ENCODE measurements around the gene MIS12. TPM values are rescaled to one million over a fixed set of nuclear protein-coding genes. Genes with fewer than 3 reads are reported as not detected.

Gene MIS12
- total and polyA plus RNA-seq, 2 of the 13 experiments (the other 11 are each of a cell fraction or from before 2014, with no cell fraction given): 13.4 to 28.0 TPM

DNA sequence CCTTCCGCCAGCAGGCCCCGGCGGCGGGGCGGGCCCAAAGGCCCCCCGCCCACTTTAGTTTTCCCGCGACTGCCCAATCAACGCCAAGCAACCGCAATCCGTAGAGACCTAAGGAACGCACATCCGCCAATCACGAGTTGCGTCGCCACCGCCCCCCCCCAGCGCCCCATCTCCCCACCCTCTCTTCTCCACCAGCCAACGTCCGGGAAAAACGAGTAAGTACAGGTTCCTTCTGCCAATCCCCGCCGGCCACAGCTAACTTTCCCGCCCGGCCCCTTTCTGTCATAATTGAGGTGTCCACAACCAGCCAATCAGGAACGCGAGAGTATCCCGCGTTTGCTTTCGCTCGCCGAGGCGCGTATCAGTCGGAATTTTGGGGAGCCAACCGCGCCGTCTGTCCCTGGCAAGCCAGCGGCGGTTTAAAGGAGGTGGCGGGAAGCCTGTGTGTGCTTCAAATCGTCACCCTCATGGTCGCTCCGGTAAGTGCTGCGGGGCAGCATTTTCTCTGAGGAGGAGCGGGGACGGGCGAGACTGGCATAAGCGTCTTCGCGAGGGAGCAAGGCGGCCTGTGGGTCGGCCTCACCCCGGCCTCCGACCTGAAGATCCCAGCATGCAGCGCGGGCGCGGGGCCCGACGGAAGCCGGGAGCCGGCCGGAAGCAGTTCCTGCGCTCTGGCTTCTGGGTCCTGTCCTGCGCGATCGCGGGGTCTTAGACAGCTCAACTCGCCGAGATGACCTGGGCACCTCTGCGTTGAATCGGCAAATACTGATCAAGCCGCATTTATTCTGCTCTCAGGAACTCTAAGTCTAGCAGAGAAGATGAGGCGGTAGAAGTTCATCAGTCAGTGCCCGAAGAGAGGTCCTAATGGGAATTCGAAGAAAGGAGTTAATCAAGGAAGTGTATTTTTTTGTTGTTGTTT is at the start of gene MIS12 (continued):
- TF ChIP-seq, protein P1, sequence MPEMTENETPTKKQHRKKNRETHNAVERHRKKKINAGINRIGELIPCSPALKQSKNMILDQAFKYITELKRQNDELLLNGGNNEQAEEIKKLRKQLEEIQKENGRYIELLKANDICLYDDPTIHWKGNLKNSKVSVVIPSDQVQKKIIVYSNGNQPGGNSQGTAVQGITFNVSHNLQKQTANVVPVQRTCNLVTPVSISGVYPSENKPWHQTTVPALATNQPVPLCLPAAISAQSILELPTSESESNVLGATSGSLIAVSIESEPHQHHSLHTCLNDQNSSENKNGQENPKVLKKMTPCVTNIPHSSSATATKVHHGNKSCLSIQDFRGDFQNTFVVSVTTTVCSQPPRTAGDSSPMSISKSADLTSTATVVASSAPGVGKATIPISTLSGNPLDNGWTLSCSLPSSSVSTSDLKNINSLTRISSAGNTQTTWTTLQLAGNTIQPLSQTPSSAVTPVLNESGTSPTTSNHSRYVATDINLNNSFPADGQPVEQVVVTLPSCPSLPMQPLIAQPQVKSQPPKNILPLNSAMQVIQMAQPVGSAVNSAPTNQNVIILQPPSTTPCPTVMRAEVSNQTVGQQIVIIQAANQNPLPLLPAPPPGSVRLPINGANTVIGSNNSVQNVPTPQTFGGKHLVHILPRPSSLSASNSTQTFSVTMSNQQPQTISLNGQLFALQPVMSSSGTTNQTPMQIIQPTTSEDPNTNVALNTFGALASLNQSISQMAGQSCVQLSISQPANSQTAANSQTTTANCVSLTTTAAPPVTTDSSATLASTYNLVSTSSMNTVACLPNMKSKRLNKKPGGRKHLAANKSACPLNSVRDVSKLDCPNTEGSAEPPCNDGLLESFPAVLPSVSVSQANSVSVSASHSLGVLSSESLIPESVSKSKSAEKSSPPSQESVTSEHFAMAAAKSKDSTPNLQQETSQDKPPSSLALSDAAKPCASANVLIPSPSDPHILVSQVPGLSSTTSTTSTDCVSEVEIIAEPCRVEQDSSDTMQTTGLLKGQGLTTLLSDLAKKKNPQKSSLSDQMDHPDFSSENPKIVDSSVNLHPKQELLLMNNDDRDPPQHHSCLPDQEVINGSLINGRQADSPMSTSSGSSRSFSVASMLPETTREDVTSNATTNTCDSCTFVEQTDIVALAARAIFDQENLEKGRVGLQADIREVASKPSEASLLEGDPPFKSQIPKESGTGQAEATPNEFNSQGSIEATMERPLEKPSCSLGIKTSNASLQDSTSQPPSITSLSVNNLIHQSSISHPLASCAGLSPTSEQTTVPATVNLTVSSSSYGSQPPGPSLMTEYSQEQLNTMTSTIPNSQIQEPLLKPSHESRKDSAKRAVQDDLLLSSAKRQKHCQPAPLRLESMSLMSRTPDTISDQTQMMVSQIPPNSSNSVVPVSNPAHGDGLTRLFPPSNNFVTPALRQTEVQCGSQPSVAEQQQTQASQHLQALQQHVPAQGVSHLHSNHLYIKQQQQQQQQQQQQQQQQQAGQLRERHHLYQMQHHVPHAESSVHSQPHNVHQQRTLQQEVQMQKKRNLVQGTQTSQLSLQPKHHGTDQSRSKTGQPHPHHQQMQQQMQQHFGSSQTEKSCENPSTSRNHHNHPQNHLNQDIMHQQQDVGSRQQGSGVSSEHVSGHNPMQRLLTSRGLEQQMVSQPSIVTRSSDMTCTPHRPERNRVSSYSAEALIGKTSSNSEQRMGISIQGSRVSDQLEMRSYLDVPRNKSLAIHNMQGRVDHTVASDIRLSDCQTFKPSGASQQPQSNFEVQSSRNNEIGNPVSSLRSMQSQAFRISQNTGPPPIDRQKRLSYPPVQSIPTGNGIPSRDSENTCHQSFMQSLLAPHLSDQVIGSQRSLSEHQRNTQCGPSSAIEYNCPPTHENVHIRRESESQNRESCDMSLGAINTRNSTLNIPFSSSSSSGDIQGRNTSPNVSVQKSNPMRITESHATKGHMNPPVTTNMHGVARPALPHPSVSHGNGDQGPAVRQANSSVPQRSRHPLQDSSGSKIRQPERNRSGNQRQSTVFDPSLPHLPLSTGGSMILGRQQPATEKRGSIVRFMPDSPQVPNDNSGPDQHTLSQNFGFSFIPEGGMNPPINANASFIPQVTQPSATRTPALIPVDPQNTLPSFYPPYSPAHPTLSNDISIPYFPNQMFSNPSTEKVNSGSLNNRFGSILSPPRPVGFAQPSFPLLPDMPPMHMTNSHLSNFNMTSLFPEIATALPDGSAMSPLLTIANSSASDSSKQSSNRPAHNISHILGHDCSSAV (CRISPR knock-in tag; IDR thresholded peaks at IDR 0.05; ENCODE audit: borderline replicate concordance): no peak
- TF ChIP-seq, protein P2, sequence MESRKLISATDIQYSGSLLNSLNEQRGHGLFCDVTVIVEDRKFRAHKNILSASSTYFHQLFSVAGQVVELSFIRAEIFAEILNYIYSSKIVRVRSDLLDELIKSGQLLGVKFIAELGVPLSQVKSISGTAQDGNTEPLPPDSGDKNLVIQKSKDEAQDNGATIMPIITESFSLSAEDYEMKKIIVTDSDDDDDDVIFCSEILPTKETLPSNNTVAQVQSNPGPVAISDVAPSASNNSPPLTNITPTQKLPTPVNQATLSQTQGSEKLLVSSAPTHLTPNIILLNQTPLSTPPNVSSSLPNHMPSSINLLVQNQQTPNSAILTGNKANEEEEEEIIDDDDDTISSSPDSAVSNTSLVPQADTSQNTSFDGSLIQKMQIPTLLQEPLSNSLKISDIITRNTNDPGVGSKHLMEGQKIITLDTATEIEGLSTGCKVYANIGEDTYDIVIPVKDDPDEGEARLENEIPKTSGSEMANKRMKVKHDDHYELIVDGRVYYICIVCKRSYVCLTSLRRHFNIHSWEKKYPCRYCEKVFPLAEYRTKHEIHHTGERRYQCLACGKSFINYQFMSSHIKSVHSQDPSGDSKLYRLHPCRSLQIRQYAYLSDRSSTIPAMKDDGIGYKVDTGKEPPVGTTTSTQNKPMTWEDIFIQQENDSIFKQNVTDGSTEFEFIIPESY (CRISPR knock-in tag; IDR thresholded peaks at IDR 0.05): peak; percentile 49
- TF ChIP-seq CENPX (CRISPR knock-in tag; IDR thresholded peaks at IDR 0.05) (no peak), KLF15 (CRISPR knock-in tag; IDR thresholded peaks at IDR 0.05; ENCODE audit: borderline replicate concordance) (no peak; the same call in 1 of the 2 replicates), SP1 (IDR thresholded peaks at IDR 0.05) (no peak), SP1 (CRISPR knock-in tag; IDR thresholded peaks at IDR 0.05) (no peak; the same call in 1 of the 2 replicates), MIER2 (CRISPR knock-in tag; IDR thresholded peaks at IDR 0.05) (no peak), ZNF501 (CRISPR knock-in tag; IDR thresholded peaks at IDR 0.05) (peak; percentile 66; the same call in 1 of the 2 replicates), CEBPB (IDR thresholded peaks at IDR 0.05; ENCODE audit: borderline replicate concordance, low read depth, low read length) (no peak), SUZ12 (IDR thresholded peaks at IDR 0.05; ENCODE audit: low read depth, low read length) (peak; percentile 14; the same call in 1 of the 2 replicates), ZBTB2 (CRISPR knock-in tag; IDR thresholded peaks at IDR 0.05; ENCODE audit: low read depth) (no peak)
- TF ChIP-seq, protein P3, sequence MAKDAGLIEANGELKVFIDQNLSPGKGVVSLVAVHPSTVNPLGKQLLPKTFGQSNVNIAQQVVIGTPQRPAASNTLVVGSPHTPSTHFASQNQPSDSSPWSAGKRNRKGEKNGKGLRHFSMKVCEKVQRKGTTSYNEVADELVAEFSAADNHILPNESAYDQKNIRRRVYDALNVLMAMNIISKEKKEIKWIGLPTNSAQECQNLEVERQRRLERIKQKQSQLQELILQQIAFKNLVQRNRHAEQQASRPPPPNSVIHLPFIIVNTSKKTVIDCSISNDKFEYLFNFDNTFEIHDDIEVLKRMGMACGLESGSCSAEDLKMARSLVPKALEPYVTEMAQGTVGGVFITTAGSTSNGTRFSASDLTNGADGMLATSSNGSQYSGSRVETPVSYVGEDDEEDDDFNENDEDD (CRISPR knock-in tag; IDR thresholded peaks at IDR 0.05; ENCODE audit: borderline replicate concordance): peak; percentile 94

Measured in HepG2 (cell line).